Kidney epithelial cell (primary cell): ENCODE results near the gene SPAG9. TPM values are rescaled to one million over a fixed set of nuclear protein-coding genes. Genes with fewer than 3 reads are reported as not detected.
"Not testable (repeated sequence)": the region's sequence is repeated elsewhere in the genome, so short reads cannot be mapped to it uniquely, and the experiment has no call there.

Source experiments
- DNase-seq: peaks from one replicate; pipeline ENCODE4 v3.0.0-alpha.2; 2010; ENCODE audit warnings: low read depth
- H3K27me3 ChIP-seq: 2 replicates; pipeline ENCODE4 v1.6.0; 2011; ENCODE audit warnings: low read length; ENCODE audit not compliant: control insufficient read depth, insufficient read depth
- H3K36me3 ChIP-seq: 2 replicates; pipeline ENCODE4 v1.5.1; 2011; ENCODE audit warnings: low read length; ENCODE audit not compliant: control insufficient read depth, insufficient read depth
- H3K4me3 ChIP-seq: 2 replicates; pipeline ENCODE4 v1.5.1; 2011; ENCODE audit warnings: low read depth, mild to moderate bottlenecking, control low read depth, low read length
- total RNA-seq: library from RNA; depleted of rRNA; stranded (reverse); fragments of >200 nt; gene quantifications from 2 replicates; pipeline ENCODE4 v1.2.3, GENCODE V29; 2015
- TF ChIP-seq, protein P1 (sequence below): IDR thresholded peaks from 2 replicates; pipeline ENCODE4 v1.5.1; 2011; ENCODE audit warnings: mild to moderate bottlenecking, moderate library complexity, low read length, control low read depth, inconsistent platforms; ENCODE audit not compliant: insufficient read depth, poor library complexity, severe bottlenecking

The SPAG9 gene
- total RNA-seq, 1 donor from 2014 or later, result 85.5 TPM

DNA sequence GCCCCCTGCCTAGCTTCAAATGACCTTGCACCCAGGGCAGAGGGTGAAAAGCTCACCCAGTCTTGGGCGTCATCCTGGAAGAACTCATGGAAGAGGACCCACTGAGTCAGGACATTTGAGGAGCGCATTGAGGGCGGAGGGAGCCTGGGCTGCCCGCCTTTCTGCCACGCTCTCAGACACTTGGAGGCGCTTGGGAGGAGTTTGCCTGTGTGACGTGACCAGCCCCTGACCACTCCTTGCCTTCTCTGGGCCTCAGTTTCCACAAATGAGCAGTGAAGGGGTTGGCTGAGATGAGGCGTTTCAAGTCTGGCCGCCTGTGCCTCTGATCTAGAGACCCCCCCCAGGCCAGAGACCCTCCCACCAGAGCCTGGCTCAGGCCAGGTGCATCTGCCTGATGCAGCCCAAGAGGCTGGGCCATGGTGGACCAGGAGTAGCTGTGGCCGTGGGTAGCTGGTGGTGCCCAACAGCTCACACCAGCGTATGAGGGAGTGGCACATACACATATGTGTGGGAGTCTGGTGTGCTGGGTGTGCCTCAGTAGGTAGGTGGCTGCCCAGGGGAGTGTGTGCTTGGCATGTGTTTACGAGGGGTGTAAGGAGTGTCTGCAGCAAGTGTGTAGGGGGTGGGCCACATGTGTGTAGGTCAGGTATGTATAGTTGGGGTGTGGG lies 174.3 kb downstream of the SPAG9 start:
- Histone ChIP-seq H3K27me3 (no peaks in the 10 kb centered on the region), H3K36me3 (no peaks in the 10 kb centered on the region), H3K4me3 (no peak overlapping the region)
- no peak for DNase-seq
- TF ChIP-seq, protein P1, sequence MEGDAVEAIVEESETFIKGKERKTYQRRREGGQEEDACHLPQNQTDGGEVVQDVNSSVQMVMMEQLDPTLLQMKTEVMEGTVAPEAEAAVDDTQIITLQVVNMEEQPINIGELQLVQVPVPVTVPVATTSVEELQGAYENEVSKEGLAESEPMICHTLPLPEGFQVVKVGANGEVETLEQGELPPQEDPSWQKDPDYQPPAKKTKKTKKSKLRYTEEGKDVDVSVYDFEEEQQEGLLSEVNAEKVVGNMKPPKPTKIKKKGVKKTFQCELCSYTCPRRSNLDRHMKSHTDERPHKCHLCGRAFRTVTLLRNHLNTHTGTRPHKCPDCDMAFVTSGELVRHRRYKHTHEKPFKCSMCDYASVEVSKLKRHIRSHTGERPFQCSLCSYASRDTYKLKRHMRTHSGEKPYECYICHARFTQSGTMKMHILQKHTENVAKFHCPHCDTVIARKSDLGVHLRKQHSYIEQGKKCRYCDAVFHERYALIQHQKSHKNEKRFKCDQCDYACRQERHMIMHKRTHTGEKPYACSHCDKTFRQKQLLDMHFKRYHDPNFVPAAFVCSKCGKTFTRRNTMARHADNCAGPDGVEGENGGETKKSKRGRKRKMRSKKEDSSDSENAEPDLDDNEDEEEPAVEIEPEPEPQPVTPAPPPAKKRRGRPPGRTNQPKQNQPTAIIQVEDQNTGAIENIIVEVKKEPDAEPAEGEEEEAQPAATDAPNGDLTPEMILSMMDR, result no peak

GRCh38 chr17:50945779-50946222 lies 174.9 kb downstream of the SPAG9 start:
- no peaks in the 10 kb centered on the region for H3K27me3 ChIP-seq
- no peaks in the 10 kb centered on the region for H3K36me3 ChIP-seq
- no peak overlapping the region for H3K4me3 ChIP-seq
- TF ChIP-seq, protein P1, result no peak
- no peak for DNase-seq

- no peaks in the 10 kb centered on the region for H3K27me3 ChIP-seq
- TF ChIP-seq, protein P1, result no peak
- no peak overlapping the region for H3K4me3 ChIP-seq
- H3K36me3 ChIP-seq, result no peaks in the 10 kb centered on the region
- DNase-seq, result no peak
These were observed 175.6 kb downstream of the SPAG9 start for GRCh38 chr17:50944902-50945720.

DNA sequence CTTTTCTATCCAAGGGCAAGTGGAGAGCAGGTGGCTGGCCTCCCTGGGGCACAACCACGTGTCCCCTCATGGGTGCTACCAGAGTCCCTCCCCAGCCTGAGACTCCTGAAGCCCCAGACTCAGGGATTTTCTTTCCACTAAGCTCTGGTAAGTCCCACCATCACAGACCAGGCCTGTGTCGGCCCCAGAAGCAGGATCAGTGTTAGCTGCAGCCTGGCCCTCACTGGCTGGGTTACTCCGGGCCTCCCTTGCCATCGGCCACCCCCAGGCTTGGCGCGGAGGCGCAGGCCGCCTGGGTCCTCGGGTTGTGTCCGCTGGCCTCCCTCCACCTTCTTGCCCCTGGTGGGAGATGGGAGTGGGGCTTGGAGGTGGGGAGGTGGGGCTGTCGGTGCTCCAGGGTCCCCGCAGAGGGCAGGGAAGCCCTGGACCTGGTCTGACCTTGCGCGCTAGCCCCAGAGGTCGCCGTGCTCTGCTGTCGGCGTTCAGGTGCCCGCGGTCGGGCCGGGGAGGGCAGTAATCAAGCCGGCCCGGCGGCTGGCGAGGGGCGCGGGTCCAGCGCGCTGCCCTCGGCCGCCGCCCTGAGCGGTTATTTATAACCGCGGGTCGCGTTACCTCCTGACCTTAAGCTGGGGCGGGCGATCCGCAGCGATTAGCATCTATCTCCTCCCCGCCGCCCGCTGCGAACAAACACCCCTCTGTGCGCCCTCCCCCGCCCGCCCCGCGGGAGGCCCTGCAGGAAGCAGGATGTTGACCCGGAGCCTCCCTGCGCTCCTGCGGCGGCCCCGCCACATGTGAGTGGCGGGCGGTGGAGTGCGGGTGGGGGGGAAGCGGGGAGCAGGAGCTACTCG lies 176.4 kb downstream of the SPAG9 start:
- Histone ChIP-seq H3K4me3 (peak overlapping the region; percentile 15), H3K36me3 (no peaks in the 10 kb centered on the region), H3K27me3 (no peaks in the 10 kb centered on the region)
- TF ChIP-seq, protein P1, result no peak
- DNase-seq, result no peak

DNA sequence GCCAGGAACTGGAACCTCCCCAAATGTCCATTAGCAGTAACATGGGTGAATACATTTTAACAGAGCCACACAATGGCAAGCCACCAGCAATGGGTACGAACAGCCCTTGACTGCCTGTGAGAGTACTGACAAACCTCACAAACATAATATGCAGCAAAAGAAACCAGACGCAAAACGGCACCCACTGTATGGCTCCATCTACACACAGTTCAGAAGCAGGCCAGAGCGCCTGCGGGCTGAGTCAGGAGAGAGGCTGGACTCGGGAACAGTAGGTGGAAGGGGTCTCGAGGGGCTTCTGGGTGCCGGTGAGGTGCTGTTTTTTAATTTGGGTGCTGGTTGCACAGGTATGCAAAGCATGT lies 177.1 kb downstream of the SPAG9 start:
- DNase-seq, result no peak
- TF ChIP-seq, protein P1, result no peak

GRCh38 chr17:50941676-50942048 lies 179.0 kb downstream of the SPAG9 start:
- DNase-seq, H3K27me3 ChIP-seq: not testable (repeated sequence)

More for the DNA sequence above, 177.1 kb downstream of the SPAG9 start:
- H3K27me3 ChIP-seq, result no peaks in the 10 kb centered on the region
- no peak overlapping the region for H3K4me3 ChIP-seq
- no peaks in the 10 kb centered on the region for H3K36me3 ChIP-seq

More at GRCh38 chr17:50941676-50942048, 179.0 kb downstream of the SPAG9 start:
- not testable (repeated sequence) for H3K36me3 ChIP-seq, H3K4me3 ChIP-seq
